HCT116 (cell line): ENCODE data around the gene CPNE7. TPM values are rescaled to one million over a fixed set of nuclear protein-coding genes. Genes with fewer than 3 reads are reported as not detected.

ENCODE experiments used
- ATAC-seq: fragments of 200-7000 bp; cut with Tn5 transposase; 2 replicates; pipeline ENCODE4 v1.9.1; 2020; ENCODE audit warnings: mild to moderate bottlenecking, moderate library complexity
- BruUV-seq: library from RNA; stranded (reverse); fragments of 400-500 nt; replicated peaks from 2 replicates; lab custom pipeline; 2021; lab: Mats Ljungman, UMichigan
- CTCF ChIA-PET: fragments of 300-600 bp; sonication (Branson Sonifier 250); formaldehyde crosslinking; loops from one replicate; lab custom pipeline; 2021; ENCODE audit warnings: antibody characterized with exemption; lab: Charles Lee
- POLR2A ChIA-PET: fragments of 300-600, 350-600 bp; sonication (Branson Sonifier 250); formaldehyde crosslinking; loops from one replicate; lab custom pipeline; 2021; ENCODE audit warnings: antibody characterized with exemption; lab: Charles Lee
- RAD21 ChIA-PET, 2 experiments: fragments of 300-600 bp; sonication (Branson Sonifier 250); formaldehyde crosslinking; loops; one replicate each; lab custom pipeline; 2023; ENCODE audit warnings: low total read pairs in 2 of 2; ENCODE audit not compliant: uncharacterized antibody in 2 of 2, unreplicated experiment in 2 of 2, low non-redundant PET in 1 of 2; lab: Charles Lee
- DNase-seq: peaks from one replicate; pipeline ENCODE4 v3.0.0-alpha.2; 2010; ENCODE audit warnings: low read depth, low spot score
- H2AFZ ChIP-seq: fragments of 200-600 bp; shearing (Covaris generic), sonication (generic); 2 replicates; pipeline ENCODE4 v1.6.1; 2017; ENCODE audit warnings: low read depth, mixed run types, mixed read lengths, antibody characterized with exemption, low read length; ENCODE audit not compliant: poor library complexity, severe bottlenecking
- H3K27ac ChIP-seq: 2 replicates; pipeline ENCODE4 v1.5.1; 2012; ENCODE audit warnings: low read depth, low read length
- H3K27me3 ChIP-seq: fragments of 200-600 bp; sonication (generic); 2 replicates; pipeline ENCODE4 v1.6.1; 2016; ENCODE audit warnings: mixed run types, low read length, mixed read lengths; ENCODE audit not compliant: insufficient read depth
- H3K36me3 ChIP-seq, 2 experiments: fragments of 200-500 bp in 1 of 2; fragments of 200-600 bp in 1 of 2; sonication (Bioruptor generic) in 1 of 2; sonication (generic) in 1 of 2; 2 replicates each; pipeline versions ENCODE4 v1.5.1 to v1.6.1; 2014 to 2016; ENCODE audit warnings: low read length in 2 of 2, inconsistent platforms in 1 of 2, mixed read lengths in 1 of 2, mixed run types in 1 of 2; ENCODE audit not compliant: insufficient read depth in 2 of 2, control insufficient read depth in 1 of 2
- H3K4me1 ChIP-seq, 2 experiments: fragments of 200-600 bp in 1 of 2; sonication (generic) in 1 of 2; 2 replicates each; pipeline versions ENCODE4 v1.5.1 to v1.6.1; 2012 to 2017; ENCODE audit warnings: low read length in 2 of 2, inconsistent platforms in 1 of 2, mild to moderate bottlenecking in 1 of 2, mixed read lengths in 1 of 2, mixed run types in 1 of 2, moderate library complexity in 1 of 2; ENCODE audit not compliant: insufficient read depth in 2 of 2, control insufficient read depth in 1 of 2
- H3K4me2 ChIP-seq: fragments of 200-600 bp; sonication (generic); 2 replicates; pipeline ENCODE4 v1.6.1; 2017; ENCODE audit warnings: mixed run types, low read length, mixed read lengths
- H3K4me3 ChIP-seq, 2 experiments: fragments of 200-600 bp in 1 of 2; sonication (generic) in 1 of 2; replicated peaks in 1 of 2; 2 replicates each; pipeline ENCODE4 v1.5.1; 2011 to 2016; ENCODE audit warnings: low read length in 2 of 2, control low read depth in 1 of 2, low read depth in 1 of 2, mild to moderate bottlenecking in 1 of 2, mixed read lengths in 1 of 2, mixed run types in 1 of 2
- H3K79me2 ChIP-seq: fragments of 200-600 bp; sonication (generic); 2 replicates; pipeline ENCODE4 v1.6.1; 2017; ENCODE audit warnings: mild to moderate bottlenecking, mixed run types, low read length, moderate library complexity, mixed read lengths; ENCODE audit not compliant: insufficient read depth
- H3K9ac ChIP-seq: fragments of 200-600 bp; sonication (generic); 2 replicates; pipeline ENCODE4 v1.6.1; 2016; ENCODE audit warnings: low read length, mixed read lengths
- H3K9me2 ChIP-seq: fragments of 200-600 bp; sonication (generic), shearing (Covaris generic); 2 replicates; pipeline ENCODE4 v1.6.1; 2017; ENCODE audit warnings: mixed run types, mild to moderate bottlenecking, moderate library complexity; ENCODE audit not compliant: insufficient read depth
- H3K9me3 ChIP-seq, 2 experiments: fragments of 200-500 bp in 1 of 2; fragments of 200-600 bp in 1 of 2; sonication (Bioruptor generic) in 1 of 2; sonication (generic) in 1 of 2; 2 replicates each; pipeline ENCODE4 v1.6.1; 2014 to 2017; ENCODE audit warnings: low read length in 2 of 2, mixed read lengths in 2 of 2, inconsistent platforms in 1 of 2, low read depth in 1 of 2, mild to moderate bottlenecking in 1 of 2, mixed run types in 1 of 2, moderate library complexity in 1 of 2; ENCODE audit not compliant: control insufficient read depth in 1 of 2, insufficient read depth in 1 of 2
- H4K20me1 ChIP-seq: fragments of 200-600 bp; sonication (generic), shearing (Covaris generic); 2 replicates; pipeline ENCODE4 v1.6.1; 2017; ENCODE audit warnings: mixed run types, mild to moderate bottlenecking, moderate library complexity; ENCODE audit not compliant: insufficient read depth
- EGR1 ChIP-seq: IDR thresholded peaks from 2 replicates; pipeline ENCODE4 v1.6.1; 2012; ENCODE audit warnings: low read depth
- ELF1 ChIP-seq: IDR thresholded peaks from 2 replicates; pipeline ENCODE4 v1.6.1; 2012; ENCODE audit warnings: low read depth, borderline replicate concordance
- EZH2 ChIP-seq: fragments of 200-600 bp; sonication (generic); IDR thresholded peaks from 2 replicates; pipeline ENCODE4 v1.6.1; 2017; ENCODE audit warnings: antibody characterized with exemption, mixed run types
- FOSL1 ChIP-seq: IDR thresholded peaks from 2 replicates; pipeline ENCODE4 v1.6.1; 2012; ENCODE audit warnings: low read depth
- JUND ChIP-seq: IDR thresholded peaks from 2 replicates; pipeline ENCODE4 v1.6.1; 2012
- POLR2A ChIP-seq: IDR thresholded peaks from 2 replicates; pipeline ENCODE4 v1.7.0; 2011; ENCODE audit warnings: borderline replicate concordance; ENCODE audit not compliant: insufficient read depth, insufficient read length; ENCODE audit errors: extremely low read depth
- POLR2AphosphoS5 ChIP-seq: IDR thresholded peaks from 2 replicates; pipeline ENCODE4 v1.6.1; 2011; ENCODE audit warnings: mild to moderate bottlenecking, low read depth, low read length, moderate library complexity
- SIN3A ChIP-seq: IDR thresholded peaks from 2 replicates; pipeline ENCODE4 v1.6.1; 2012; ENCODE audit warnings: low read depth
- SP1 ChIP-seq: IDR thresholded peaks from 2 replicates; pipeline ENCODE4 v1.6.1; 2012; ENCODE audit warnings: low read depth
- SRF ChIP-seq: IDR thresholded peaks from 2 replicates; pipeline ENCODE4 v1.6.1; 2012; ENCODE audit warnings: low read depth
- YY1 ChIP-seq: IDR thresholded peaks from 2 replicates; pipeline ENCODE4 v1.6.1; 2011; ENCODE audit warnings: low read length, low read depth, moderate library complexity, mild to moderate bottlenecking; ENCODE audit not compliant: insufficient replicate concordance; ENCODE audit errors: extremely low read depth
- ZBTB33 ChIP-seq: IDR thresholded peaks from 2 replicates; pipeline ENCODE4 v1.6.1; 2011; ENCODE audit warnings: mild to moderate bottlenecking, low read length, moderate library complexity; ENCODE audit not compliant: insufficient replicate concordance; ENCODE audit errors: extremely low read depth
- intact Hi-C: fragments of 100-400 bp; cut with micrococcal nuclease; formaldehyde crosslinking; loops from 2 replicates; pipeline ENCODE4 v1.10.0; 2022
- total RNA-seq: library from RNA; stranded (reverse); gene quantifications from one replicate; pipeline ENCODE4 v1.2.1, GENCODE V29; 2021; ENCODE audit not compliant: unreplicated experiment
- TF ChIP-seq, protein P1 (sequence below), 3 experiments: fragments of 200-600 bp in 1 of 3; sonication (generic) in 1 of 3; IDR thresholded peaks in 2 of 3; conservative IDR thresholded peaks in 1 of 3; 2 replicates each; pipeline ENCODE4 v1.5.1; 2012 to 2017; ENCODE audit warnings: low read depth in 2 of 3, low read length in 2 of 3, antibody characterized with exemption in 1 of 3, borderline replicate concordance in 1 of 3, control low read depth in 1 of 3, mild to moderate bottlenecking in 1 of 3, mixed read lengths in 1 of 3, mixed run types in 1 of 3, moderate library complexity in 1 of 3; ENCODE audit not compliant: insufficient read depth in 1 of 3
- TF ChIP-seq, protein P2 (sequence below): IDR thresholded peaks from 2 replicates; pipeline ENCODE4 v1.6.1; 2012

The CPNE7 gene
- total RNA-seq, 1 experiment from 2014 or later: 201 TPM

- peak overlapping the region; percentile 43 for H3K27ac ChIP-seq
- no peaks in the 10 kb centered on the region for H3K36me3 ChIP-seq
- ATAC-seq: no peak
- peak overlapping the region; percentile 83 for H3K4me2 ChIP-seq
- POLR2A ChIA-PET: interaction anchor here (0.7 to 1.8 kb wide), 5 partner anchors 13 to 385 kb away, joined by 3 to 6 read pairs (median 3); partner anchors contain the start of genes CHMP1A and SPATA33
- H3K79me2 ChIP-seq: no peaks in the 10 kb centered on the region
- peaks cover 28 to 57% of the 10 kb centered on the region in 2 experiments for H3K4me1 ChIP-seq
- H2AFZ ChIP-seq: no peak overlapping the region
- no peak overlapping the region for H3K9ac ChIP-seq
- CTCF ChIA-PET: interaction anchor here (1.0 to 2.0 kb wide), 7 partner anchors 11 to 41 kb away, joined by 3 to 10 read pairs (median 4); partner anchors contain the start of gene DPEP1
- RAD21 ChIA-PET: no interaction called here
- H3K27me3 ChIP-seq: no peaks in the 10 kb centered on the region
- BruUV-seq: no TSS peak
- no peaks in the 10 kb centered on the region for H3K9me3 ChIP-seq
- TF ChIP-seq FOSL1: no peak
- TF ChIP-seq SRF: no peak
- no peak for TF ChIP-seq SP1
- TF ChIP-seq SIN3A: no peak
- TF ChIP-seq, protein P1, sequence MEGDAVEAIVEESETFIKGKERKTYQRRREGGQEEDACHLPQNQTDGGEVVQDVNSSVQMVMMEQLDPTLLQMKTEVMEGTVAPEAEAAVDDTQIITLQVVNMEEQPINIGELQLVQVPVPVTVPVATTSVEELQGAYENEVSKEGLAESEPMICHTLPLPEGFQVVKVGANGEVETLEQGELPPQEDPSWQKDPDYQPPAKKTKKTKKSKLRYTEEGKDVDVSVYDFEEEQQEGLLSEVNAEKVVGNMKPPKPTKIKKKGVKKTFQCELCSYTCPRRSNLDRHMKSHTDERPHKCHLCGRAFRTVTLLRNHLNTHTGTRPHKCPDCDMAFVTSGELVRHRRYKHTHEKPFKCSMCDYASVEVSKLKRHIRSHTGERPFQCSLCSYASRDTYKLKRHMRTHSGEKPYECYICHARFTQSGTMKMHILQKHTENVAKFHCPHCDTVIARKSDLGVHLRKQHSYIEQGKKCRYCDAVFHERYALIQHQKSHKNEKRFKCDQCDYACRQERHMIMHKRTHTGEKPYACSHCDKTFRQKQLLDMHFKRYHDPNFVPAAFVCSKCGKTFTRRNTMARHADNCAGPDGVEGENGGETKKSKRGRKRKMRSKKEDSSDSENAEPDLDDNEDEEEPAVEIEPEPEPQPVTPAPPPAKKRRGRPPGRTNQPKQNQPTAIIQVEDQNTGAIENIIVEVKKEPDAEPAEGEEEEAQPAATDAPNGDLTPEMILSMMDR (IDR thresholded peaks at IDR 0.05 in 2 of 3, conservative IDR thresholded peaks at IDR 0.05 in 1 of 3; ENCODE audit: borderline replicate concordance in 1 of 3, insufficient read depth in 1 of 3, low read depth in 2 of 3, low read length in 2 of 3): no peak
- no peak for TF ChIP-seq JUND
- no peak for TF ChIP-seq ELF1
- TF ChIP-seq POLR2AphosphoS5: no peak
- no peak for TF ChIP-seq POLR2A
- TF ChIP-seq, protein P2, sequence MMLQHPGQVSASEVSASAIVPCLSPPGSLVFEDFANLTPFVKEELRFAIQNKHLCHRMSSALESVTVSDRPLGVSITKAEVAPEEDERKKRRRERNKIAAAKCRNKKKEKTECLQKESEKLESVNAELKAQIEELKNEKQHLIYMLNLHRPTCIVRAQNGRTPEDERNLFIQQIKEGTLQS: no peak
- TF ChIP-seq EZH2: no peak
- TF ChIP-seq EGR1: no peak
- no peak for TF ChIP-seq YY1
- no peak for TF ChIP-seq ZBTB33
- no peaks in the 10 kb centered on the region for H3K9me2 ChIP-seq
- no peaks in the 10 kb centered on the region for H4K20me1 ChIP-seq
- no peak for DNase-seq
- H3K4me3 ChIP-seq: peak overlapping the region in 1 of 2 experiments; percentile 49; a peak in 1 of 4 replicates
- intact Hi-C loops: no loop called here
Observed at GRCh38 chr16:89601906-89602272, 26.3 kb downstream of the CPNE7 start.
